Natural killer cell (primary cell): ENCODE measurements around the gene CAMTA1. TPM values are rescaled to one million over a fixed set of nuclear protein-coding genes. Genes with fewer than 3 reads are reported as not detected.

Source experiments
- ATAC-seq, 3 donors: fragments of 150-1000 bp in 2 of 3; fragments of 200-7000 bp in 1 of 3; cut with Tn5 transposase; 1 replicate in 1 of 3; 2 replicates in 2 of 3; pipeline ENCODE4 v1.10.0; 2021; ENCODE audit warnings: mild to moderate bottlenecking in 2 of 3, moderate library complexity in 2 of 3
- DNase-seq, 2 donors: peaks; one replicate each; pipeline versions ENCODE4 v3.0.0 to v3.0.0-alpha.2; 2013 to 2021; ENCODE audit warnings: mixed read lengths in 1 of 2
- H3K27ac ChIP-seq: one replicate; pipeline ENCODE4 v1.5.1; 2013; ENCODE audit warnings: mild to moderate bottlenecking, low read length
- H3K27me3 ChIP-seq: one replicate; pipeline ENCODE4 v1.6.1; 2013; ENCODE audit warnings: low read length; ENCODE audit not compliant: control insufficient read depth, insufficient read depth
- H3K36me3 ChIP-seq: one replicate; pipeline ENCODE4 v1.6.1; 2013; ENCODE audit warnings: low read length; ENCODE audit not compliant: control insufficient read depth, insufficient read depth
- H3K4me1 ChIP-seq: one replicate; pipeline ENCODE4 v1.6.1; 2013; ENCODE audit warnings: low read length; ENCODE audit not compliant: control insufficient read depth, insufficient read depth
- H3K4me3 ChIP-seq: one replicate; pipeline ENCODE4 v1.5.1; 2013; ENCODE audit warnings: low read length
- H3K9me3 ChIP-seq: one replicate; pipeline ENCODE4 v1.6.1; 2013; ENCODE audit warnings: low read length; ENCODE audit not compliant: control insufficient read depth, insufficient read depth
- H3K27ac Mint-ChIP-seq, 2 donors: one replicate each; pipeline ENCODE4 v1.8.0; 2022; ENCODE audit warnings: mild to moderate bottlenecking in 2 of 2, mixed read lengths in 2 of 2, moderate library complexity in 1 of 2
- H3K27me3 Mint-ChIP-seq, 2 donors: one replicate each; pipeline ENCODE4 v1.8.0; 2022; ENCODE audit warnings: low read depth in 2 of 2, mixed read lengths in 2 of 2
- H3K36me3 Mint-ChIP-seq: one replicate; pipeline ENCODE4 v1.8.0; 2022; ENCODE audit warnings: mixed read lengths
- H3K4me1 Mint-ChIP-seq, 2 donors: one replicate each; pipeline ENCODE4 v1.8.0; 2022; ENCODE audit warnings: mixed read lengths in 2 of 2
- H3K4me3 Mint-ChIP-seq: one replicate; pipeline ENCODE4 v1.8.0; 2022; ENCODE audit warnings: mild to moderate bottlenecking, moderate library complexity, mixed read lengths
- H3K9me3 Mint-ChIP-seq, 2 donors: one replicate each; pipeline ENCODE4 v1.8.0; 2022; ENCODE audit warnings: mixed read lengths in 2 of 2
- WGBS: methylation state at CpG from one replicate; pipeline ENCODE4 v1.1.7; 2013; ENCODE audit warnings: missing lambda C conversion rate; ENCODE audit not compliant: insufficient coverage; 5-methylcytosine and 5-hydroxymethylcytosine counted together
- intact Hi-C: fragments of 100-400 bp; cut with micrococcal nuclease; formaldehyde crosslinking; loops from one replicate; pipeline ENCODE4 v1.14.2; 2022
- total RNA-seq, 4 donors: library from RNA; stranded (reverse); fragments of 120-200 nt in 1 of 4; gene quantifications; one replicate each; pipeline versions ENCODE4 v1.2.3 to v1.2.4, GENCODE V29; 2013 to 2022
- TF ChIP-seq, protein P1 (sequence below): fragments of 200-600 bp; IDR thresholded peaks from one replicate; pipeline ENCODE4 v1.8.0; 2022; ENCODE audit warnings: antibody characterized with exemption

The CAMTA1 gene
- total RNA-seq, 3 donors from 2014 or later (not counting 1 experiment from before 2014, with no cell fraction given) = 40.6 to 53.3 (median 44.9) TPM

DNA sequence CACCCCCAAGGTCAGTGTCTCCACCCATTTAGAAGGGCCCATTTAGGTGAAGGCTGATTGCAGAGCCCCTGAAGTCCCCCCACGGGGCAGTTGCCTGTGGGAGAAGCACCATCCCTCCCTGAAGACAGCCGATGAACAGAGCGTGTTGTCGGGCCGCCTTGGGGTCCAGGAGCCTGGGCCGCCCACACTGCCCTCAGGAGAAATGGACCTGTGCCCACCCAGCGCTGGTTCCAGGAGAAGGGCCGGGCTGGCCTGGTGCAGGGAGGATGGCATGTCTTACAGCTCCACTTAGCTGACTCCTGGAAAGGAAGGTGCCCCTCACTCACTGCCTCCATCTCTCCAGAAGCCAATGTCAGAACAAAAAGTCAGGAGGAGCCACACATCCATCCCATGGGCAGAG, 733.2 kb downstream of the CAMTA1 start:
- H3K27me3 Mint-ChIP-seq = peaks cover 0 to 4% of the 10 kb centered on the region in 2 donors
- H3K9me3 Mint-ChIP-seq = no peaks in the 10 kb centered on the region
- no peaks in the 10 kb centered on the region for H3K9me3 ChIP-seq
- no peaks in the 10 kb centered on the region for H3K4me1 Mint-ChIP-seq
- H3K36me3 Mint-ChIP-seq = no peaks in the 10 kb centered on the region
- no peaks in the 10 kb centered on the region for H3K4me1 ChIP-seq
- H3K27me3 ChIP-seq = no peaks in the 10 kb centered on the region
- no peak overlapping the region for H3K4me3 Mint-ChIP-seq
- no peaks in the 10 kb centered on the region for H3K36me3 ChIP-seq
- H3K27ac Mint-ChIP-seq = no peak overlapping the region
- no peak overlapping the region for H3K4me3 ChIP-seq
- intact Hi-C loops = no loop called here
- ATAC-seq (no peak), DNase-seq (no peak)
- H3K27ac ChIP-seq = no peak overlapping the region
- TF ChIP-seq, protein P1, sequence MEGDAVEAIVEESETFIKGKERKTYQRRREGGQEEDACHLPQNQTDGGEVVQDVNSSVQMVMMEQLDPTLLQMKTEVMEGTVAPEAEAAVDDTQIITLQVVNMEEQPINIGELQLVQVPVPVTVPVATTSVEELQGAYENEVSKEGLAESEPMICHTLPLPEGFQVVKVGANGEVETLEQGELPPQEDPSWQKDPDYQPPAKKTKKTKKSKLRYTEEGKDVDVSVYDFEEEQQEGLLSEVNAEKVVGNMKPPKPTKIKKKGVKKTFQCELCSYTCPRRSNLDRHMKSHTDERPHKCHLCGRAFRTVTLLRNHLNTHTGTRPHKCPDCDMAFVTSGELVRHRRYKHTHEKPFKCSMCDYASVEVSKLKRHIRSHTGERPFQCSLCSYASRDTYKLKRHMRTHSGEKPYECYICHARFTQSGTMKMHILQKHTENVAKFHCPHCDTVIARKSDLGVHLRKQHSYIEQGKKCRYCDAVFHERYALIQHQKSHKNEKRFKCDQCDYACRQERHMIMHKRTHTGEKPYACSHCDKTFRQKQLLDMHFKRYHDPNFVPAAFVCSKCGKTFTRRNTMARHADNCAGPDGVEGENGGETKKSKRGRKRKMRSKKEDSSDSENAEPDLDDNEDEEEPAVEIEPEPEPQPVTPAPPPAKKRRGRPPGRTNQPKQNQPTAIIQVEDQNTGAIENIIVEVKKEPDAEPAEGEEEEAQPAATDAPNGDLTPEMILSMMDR = no peak
- 93% methylated on average over 8 of the region's 8 CpGs for WGBS

DNA sequence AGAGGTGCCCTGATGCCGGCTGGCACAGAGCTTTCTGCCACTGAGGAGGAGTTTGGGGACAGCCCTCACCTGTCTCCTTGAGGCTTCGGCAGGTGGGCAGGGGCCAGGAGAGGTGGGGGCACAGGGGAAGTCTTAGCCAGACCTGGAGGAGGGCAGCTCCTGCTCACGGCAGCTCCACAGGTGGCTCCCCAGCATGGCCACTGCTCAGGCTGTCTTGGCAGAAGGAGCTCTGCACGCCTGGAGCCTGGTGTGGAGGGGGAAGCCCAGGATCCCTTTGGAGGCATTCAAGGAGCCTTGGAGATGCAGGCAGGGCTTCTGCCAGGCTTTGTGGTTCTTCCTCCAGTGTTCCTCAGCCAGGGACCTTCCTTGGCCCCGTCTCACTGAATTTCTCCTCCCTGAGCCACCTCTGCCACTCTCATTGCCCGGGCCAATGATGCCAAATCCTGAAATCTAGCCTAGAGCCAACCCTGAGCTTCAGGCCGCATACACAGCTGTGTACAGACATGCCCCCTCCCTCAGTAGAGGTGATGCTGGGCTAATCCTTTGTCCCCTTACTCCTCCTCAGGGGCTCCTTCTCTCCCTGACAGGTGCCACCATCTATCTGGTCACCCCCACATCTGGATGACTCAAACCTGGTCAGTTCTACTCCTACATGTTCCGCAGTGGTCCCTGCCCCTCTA, 734.1 kb downstream of the CAMTA1 start:
- no peak for ATAC-seq

DNA sequence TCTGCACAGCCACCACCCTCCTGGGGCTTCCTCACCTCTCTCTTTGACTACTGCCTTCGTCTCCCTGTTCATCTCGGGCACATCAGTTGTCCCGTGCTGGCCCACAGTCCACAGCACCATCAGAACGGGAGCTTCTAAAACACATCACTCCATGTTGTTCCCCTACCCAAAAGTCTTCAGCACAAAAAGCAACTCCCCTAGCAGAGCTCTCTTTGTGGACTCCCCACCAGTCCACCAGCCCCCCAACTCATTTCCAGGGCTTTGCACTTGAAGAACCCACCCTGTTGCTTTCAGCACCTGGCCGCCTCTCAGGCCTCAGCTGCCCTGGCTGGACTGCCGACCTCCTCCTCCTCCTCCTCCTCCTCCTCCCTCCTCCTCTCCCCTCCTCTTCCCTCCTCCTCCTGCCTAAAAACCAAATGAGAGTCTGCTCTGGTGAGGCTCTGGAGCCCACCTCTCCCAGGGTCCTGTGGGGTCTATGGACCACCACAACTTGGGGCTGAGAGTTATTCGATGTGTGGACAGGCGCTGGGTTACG, 734.7 kb downstream of the CAMTA1 start:
- WGBS = 95% methylated on average over 7 of the region's 9 CpGs
- no peaks in the 10 kb centered on the region for H3K4me1 ChIP-seq
- no peak overlapping the region for H3K27ac ChIP-seq
- Mint-ChIP-seq H3K4me3 (no peak overlapping the region), H3K9me3 (no peaks in the 10 kb centered on the region), H3K27me3 (peaks cover 0 to 4% of the 10 kb centered on the region in 2 donors), H3K27ac (no peak overlapping the region), H3K4me1 (no peaks in the 10 kb centered on the region), H3K36me3 (no peaks in the 10 kb centered on the region)
- H3K36me3 ChIP-seq = no peaks in the 10 kb centered on the region
- no peak for ATAC-seq
- intact Hi-C loops = no loop called here
- H3K27me3 ChIP-seq = no peaks in the 10 kb centered on the region
- H3K9me3 ChIP-seq = no peaks in the 10 kb centered on the region
- DNase-seq = no peak
- TF ChIP-seq, protein P1 = no peak
- no peak overlapping the region for H3K4me3 ChIP-seq

More for the DNA sequence above, 734.1 kb downstream of the CAMTA1 start:
- no peaks in the 10 kb centered on the region for H3K9me3 ChIP-seq
- TF ChIP-seq, protein P1 = no peak
- peaks cover 0 to 4% of the 10 kb centered on the region in 2 donors for H3K27me3 Mint-ChIP-seq
- H3K27me3 ChIP-seq = no peaks in the 10 kb centered on the region
- H3K27ac Mint-ChIP-seq = no peak overlapping the region
- no peaks in the 10 kb centered on the region for H3K36me3 ChIP-seq
- H3K27ac ChIP-seq = no peak overlapping the region
- H3K4me1 ChIP-seq = no peaks in the 10 kb centered on the region
- intact Hi-C loops = no loop called here
- 90% methylated on average over 8 of the region's 8 CpGs for WGBS
- H3K9me3 Mint-ChIP-seq = no peaks in the 10 kb centered on the region
- no peaks in the 10 kb centered on the region for H3K36me3 Mint-ChIP-seq
- no peak for DNase-seq
- no peak overlapping the region for H3K4me3 ChIP-seq
- no peaks in the 10 kb centered on the region for H3K4me1 Mint-ChIP-seq
- H3K4me3 Mint-ChIP-seq = no peak overlapping the region
